ENCODE results near the gene NFIC.

DNA sequence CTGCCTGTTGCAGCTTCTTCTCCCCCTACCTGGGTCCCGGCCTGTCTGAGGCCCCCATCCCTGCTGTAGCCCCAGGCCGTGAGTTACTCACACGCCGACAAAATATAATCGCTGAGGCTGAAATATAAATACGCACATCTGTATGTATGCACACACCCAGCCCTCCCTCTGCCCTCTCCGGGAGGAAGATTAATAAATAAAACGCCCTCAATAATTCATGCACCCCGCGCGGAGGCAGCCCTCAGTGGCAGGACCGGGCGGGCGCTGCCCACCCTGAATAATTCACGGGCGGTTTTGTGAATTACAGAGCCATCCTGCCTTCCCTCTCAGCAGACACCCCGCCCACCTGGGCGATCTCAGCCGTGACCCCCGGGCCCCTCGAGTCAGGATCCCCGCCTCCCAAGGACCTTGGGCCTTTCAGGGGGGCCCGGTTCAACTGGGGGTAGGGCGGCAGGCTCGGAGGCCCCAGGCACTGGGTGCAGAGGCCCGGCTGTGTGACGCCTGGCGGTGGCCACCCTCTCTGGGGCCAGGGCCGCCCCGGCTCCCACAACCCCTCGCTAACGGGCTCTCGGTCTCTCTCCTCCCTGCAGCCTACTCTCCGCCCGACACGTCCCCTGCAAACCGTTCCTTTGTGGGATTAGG, 89.7 kb downstream of the NFIC start:
- TF ChIP-seq POLR2A (IDR thresholded peaks at IDR 0.05; ENCODE audit: low read depth, low read length) (no peak), POLR2AphosphoS5 (IDR thresholded peaks at IDR 0.05; ENCODE audit: low read depth, low read length) (no peak), TAF1 (IDR thresholded peaks at IDR 0.05; ENCODE audit: low read depth, low read length) (no peak)

All from GM12891 (cell line).